H7 (cell line): ENCODE results near the gene KCNA5. TPM values are rescaled to one million over a fixed set of nuclear protein-coding genes. Genes with fewer than 3 reads are reported as not detected.

Experiments used
- DNase-seq: peaks from one replicate; pipeline ENCODE4 v3.0.0; 2012
- H3K27me3 ChIP-seq: 2 replicates; pipeline ENCODE4 v1.6.0; 2011; ENCODE audit warnings: mild to moderate bottlenecking, low read length; ENCODE audit not compliant: control insufficient read depth, insufficient read depth
- H3K36me3 ChIP-seq: replicated peaks from 2 replicates; pipeline ENCODE4 v1.5.1; 2011; ENCODE audit warnings: low read length; ENCODE audit not compliant: control insufficient read depth, insufficient read depth
- H3K4me3 ChIP-seq: 2 replicates; pipeline ENCODE4 v1.5.1; 2011; ENCODE audit warnings: low read depth, mild to moderate bottlenecking, control low read depth, low read length, moderate library complexity; ENCODE audit not compliant: insufficient read depth
- total RNA-seq: library from RNA; depleted of rRNA; stranded (reverse); fragments of >200 nt; shearing (Covaris generic); gene quantifications from 2 replicates; pipeline ENCODE4 v1.2.3, GENCODE V29; 2014; rRNA removed

The KCNA5 gene
- total RNA-seq, result 0.85 and 1.7 TPM in 2 replicates

DNA sequence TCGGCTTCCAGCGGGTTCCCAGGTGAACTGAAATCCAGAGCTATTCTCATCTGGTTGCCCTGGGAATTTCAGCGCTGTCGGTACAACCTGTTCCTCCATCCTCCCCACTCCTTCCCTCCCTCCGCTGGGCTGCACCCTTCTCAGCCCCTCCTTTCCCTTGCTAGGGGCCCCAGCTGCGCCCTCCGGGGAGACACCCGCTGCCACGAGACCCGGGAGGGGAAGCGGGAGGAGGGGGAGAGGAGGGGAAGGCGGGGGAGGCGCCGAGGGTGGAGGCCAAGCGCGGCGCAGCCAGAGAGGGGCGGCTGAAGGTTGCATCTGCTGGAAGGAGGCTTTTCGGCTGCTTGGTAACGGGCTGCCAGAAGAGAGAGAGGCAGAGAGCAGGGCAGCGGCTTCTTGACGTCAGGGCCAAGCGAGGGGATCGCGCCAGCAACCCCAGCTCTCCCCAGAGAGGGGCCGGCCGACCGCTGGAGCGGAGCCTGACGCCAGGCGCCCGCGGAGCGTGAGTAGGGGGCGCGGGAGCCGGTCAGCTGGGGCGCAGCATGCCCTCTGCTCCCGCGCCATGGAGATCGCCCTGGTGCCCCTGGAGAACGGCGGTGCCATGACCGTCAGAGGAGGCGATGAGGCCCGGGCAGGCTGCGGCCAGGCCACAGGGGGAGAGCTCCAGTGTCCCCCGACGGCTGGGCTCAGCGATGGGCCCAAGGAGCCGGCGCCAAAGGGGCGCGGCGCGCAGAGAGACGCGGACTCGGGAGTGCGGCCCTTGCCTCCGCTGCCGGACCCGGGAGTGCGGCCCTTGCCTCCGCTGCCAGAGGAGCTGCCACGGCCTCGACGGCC is at the start of gene KCNA5:
Gene KCNA5 (plus strand): TSS at position 291 of the 831 bp plus-strand sequence. CDS start 269 bp downstream, at position 560.
- Histone ChIP-seq H3K27me3 (peaks cover 50% of the 10 kb centered on the region), H3K36me3 (no peaks in the 10 kb centered on the region), H3K4me3 (peak within 1 kb of the TSS; percentile 50)
- peak; percentile 87 for DNase-seq

DNA sequence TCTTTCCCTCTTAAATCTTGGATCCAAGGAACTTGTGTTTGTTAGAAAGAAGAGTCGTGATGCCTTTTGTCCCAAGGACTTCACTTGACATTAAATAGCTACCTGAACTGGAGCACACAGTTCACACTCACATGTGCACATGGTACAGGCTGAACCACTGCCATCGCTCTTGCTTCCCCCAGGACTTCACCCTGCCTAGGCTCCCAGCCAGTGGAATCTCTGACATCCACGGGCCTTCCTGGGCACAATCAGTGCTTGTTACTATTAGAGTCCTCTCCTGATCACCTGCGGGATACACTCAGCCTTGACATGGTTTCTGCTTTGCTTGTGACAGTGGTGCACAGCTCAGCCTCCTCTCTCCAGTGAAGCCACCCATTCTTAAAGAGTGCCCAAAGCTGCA is 49.1 kb upstream of the KCNA5 start:
- peaks cover 1% of the 10 kb centered on the region; the same call in 1 of the 2 replicates for H3K27me3 ChIP-seq
- H3K36me3 ChIP-seq, result no peaks in the 10 kb centered on the region
- H3K4me3 ChIP-seq, result no peak overlapping the region
- DNase-seq, result no peak

DNA sequence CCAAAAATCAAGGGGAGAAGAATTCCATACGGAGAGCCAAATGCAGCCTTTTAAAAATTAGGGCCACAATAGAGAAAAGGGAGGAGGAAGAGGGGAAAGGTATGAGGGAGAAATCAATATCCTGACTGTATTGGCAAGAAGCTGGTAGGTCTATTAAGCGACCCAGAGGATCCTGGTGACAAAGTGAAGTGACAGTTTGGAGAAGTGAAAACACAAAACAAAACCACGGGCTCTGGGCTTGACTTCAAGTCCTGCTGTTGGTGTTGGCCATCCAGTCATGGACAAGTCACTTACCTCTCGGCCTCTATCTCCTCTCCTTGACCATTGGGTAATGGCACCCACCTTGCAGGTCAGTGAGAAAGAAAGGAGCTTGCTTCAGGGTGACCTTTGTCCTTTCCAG is 47.0 kb upstream of the KCNA5 start:
- H3K27me3 ChIP-seq, result peaks cover 1% of the 10 kb centered on the region; the same call in 1 of the 2 replicates
- H3K4me3 ChIP-seq, result no peak overlapping the region
- no peaks in the 10 kb centered on the region for H3K36me3 ChIP-seq
- DNase-seq, result no peak

DNA sequence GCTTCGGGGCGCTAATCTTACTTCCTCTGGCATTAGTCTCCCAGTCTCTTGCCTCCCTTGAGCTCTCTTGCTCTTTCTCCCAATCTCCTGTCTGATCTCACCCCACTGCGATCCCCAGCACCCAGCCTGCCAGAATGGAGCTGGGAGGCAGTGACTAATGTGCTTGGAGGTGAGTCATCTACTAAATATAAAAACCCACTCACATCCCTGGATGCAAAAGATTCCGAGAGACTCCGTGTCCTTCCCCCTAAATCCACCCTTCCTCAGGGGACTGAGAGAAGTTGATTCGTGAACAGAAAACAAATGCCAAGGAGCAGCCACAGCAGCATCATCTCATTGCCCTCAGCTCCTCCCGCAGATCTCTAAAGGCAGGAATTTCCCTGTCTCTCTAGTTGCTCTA is 45.7 kb upstream of the KCNA5 start:
- no peaks in the 10 kb centered on the region for H3K36me3 ChIP-seq
- no peak overlapping the region for H3K4me3 ChIP-seq
- peaks cover 1% of the 10 kb centered on the region; the same call in 1 of the 2 replicates for H3K27me3 ChIP-seq
- DNase-seq, result no peak

DNA sequence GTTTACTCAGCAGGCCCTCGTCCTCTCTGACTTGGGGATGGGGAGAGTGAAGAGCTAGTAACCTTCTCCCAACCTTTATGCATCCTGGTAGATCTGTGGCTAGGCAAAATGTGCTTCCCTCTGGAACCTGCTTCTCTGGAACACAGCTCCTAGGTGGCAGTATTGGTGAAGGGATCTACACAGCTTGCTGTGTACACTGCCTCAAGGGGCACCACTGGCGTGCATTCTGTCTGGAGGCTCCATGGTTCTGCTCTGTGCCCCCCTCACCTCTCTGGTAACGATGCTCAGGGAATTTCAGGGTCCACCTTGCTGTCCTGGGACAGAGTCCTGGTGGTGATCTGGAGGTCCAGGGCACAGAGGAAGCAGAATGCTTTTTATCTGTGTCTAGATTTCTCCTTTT is 43.5 kb upstream of the KCNA5 start:
- DNase-seq, result no peak
- Histone ChIP-seq H3K36me3 (no peaks in the 10 kb centered on the region), H3K27me3 (peaks cover 1% of the 10 kb centered on the region; the same call in 1 of the 2 replicates), H3K4me3 (no peak overlapping the region)

DNA sequence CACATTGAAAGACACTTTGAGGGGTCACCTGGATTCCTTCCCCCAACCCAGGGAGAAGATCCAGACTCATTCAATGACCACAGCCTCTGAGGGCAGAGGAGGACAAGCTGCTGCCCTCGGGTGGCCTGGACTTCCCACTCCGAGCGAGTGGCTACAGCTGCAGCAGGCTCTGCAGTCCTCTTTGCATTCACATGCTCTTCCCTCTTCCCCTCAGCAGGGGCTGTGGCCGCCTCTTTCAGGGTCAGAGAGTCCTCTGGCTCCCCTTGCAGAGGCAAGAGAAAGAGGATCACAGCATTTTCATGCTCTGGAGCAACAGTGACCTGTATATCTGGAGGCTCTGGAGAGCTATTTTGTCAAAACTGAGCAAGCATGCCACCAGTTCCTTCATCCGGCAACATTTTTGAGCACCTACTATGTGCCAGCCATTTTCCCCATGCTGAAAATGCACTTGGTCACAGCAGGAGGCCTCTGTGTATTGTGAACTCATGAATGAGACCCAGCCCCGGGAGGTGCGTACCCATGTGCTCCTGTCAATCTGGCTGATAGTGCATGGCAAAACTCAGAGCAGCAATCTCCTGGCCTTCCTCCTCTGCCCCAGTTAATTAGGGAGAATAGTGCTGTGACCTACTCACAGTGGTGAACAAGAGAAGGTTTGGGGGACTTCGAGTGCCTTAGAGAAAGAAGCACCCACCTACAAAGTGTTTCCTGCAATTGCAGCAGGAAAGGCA is 42.9 kb upstream of the KCNA5 start:
- Histone ChIP-seq H3K4me3 (no peak overlapping the region), H3K36me3 (no peaks in the 10 kb centered on the region), H3K27me3 (peaks cover 1% of the 10 kb centered on the region; the same call in 1 of the 2 replicates)
- no peak for DNase-seq

DNA sequence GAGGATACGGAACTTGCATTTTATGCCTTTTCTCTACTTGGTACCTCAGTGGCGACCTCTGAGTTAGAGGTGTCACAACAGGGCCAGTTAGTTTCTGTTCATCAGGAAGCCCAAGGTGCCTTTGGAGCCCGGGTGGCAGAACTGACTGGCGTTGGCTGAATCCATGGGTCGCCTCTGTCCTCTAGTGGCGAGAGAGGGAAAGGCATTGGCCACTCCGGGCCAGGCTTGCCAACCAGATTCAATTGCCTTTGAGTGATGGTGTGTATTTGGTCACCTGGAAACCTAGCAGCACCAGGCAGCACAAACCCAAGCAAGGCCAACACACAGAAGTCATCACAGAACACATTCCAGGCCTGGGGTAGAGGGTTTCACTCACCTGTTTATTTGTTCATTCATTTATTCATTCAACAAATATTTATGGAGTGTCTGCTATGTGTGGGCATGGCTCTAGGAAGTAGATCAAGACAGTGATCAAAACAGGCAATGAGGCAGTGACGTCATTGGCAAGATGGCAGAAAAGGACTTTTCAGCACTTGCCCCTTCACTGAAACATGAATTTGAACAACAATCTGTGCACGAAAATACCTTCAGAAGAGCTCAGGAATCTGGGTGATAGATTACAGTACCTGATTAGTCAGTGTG is 40.5 kb upstream of the KCNA5 start:
- no peak overlapping the region for H3K4me3 ChIP-seq
- H3K27me3 ChIP-seq, result no peaks in the 10 kb centered on the region; the same call in 1 of the 2 replicates
- H3K36me3 ChIP-seq, result no peaks in the 10 kb centered on the region
- DNase-seq, result peak; percentile 83

DNA sequence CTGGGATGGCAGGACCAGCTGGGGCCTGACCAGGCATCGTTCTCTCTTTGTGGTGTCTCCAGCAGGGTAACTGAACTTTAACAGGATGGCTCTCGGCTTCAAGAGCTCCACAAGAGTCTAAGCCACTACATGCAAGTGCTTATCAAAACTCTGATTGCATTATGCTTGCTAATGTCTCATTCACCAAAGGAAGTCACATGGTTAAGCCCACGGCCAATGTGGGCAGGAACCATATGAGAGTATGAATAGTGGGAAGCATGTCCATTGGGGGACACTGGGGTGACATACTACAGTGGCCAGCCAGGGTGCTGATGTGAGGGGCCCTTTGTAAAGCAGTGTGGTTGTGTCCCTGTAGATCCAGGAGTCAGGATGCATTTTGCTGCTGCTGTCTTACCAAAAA is 35.0 kb upstream of the KCNA5 start:
- Histone ChIP-seq H3K27me3 (no peaks in the 10 kb centered on the region), H3K36me3 (no peaks in the 10 kb centered on the region), H3K4me3 (no peak overlapping the region)
- DNase-seq, result no peak

DNA sequence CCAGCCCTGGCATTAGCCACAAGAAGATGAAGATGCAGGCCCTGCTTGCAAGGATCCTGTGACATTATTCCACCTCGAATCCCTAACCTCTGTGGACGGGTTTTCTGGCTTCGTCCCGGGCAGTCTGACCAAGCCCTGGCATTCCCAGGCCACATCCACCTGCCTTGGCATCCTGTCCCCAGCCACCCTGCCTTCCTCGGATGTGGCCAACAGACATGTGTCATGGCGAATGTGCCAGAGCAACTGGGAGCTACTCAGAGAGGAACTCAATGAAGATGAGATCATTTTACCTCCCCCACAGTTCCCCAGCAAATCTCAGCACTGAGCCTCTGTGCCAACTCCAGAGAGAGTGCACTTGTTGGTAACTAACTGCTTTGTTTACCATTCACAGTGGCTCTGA is 33.5 kb upstream of the KCNA5 start:
- no peak overlapping the region for H3K4me3 ChIP-seq
- H3K27me3 ChIP-seq, result no peaks in the 10 kb centered on the region
- no peaks in the 10 kb centered on the region for H3K36me3 ChIP-seq
- no peak for DNase-seq

DNA sequence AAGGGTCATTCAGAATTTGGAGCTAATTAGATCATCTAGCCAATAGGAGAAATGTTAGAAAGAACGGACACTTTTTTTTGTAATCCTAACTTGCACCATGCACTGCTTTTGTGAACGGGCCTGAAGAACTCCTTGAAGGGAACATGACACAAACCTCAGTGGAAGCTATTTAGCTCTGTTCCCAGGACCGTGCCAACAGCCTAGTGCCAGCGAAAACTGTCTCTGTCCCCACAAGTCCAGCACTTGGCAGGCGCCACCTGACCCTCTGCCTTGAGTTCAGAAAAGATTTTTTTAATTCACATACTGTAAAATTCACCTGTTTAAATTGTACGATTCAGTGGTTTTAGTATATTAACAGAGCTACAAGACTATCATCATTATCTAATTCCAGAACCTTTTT is 31.3 kb upstream of the KCNA5 start:
- DNase-seq, result no peak

DNA sequence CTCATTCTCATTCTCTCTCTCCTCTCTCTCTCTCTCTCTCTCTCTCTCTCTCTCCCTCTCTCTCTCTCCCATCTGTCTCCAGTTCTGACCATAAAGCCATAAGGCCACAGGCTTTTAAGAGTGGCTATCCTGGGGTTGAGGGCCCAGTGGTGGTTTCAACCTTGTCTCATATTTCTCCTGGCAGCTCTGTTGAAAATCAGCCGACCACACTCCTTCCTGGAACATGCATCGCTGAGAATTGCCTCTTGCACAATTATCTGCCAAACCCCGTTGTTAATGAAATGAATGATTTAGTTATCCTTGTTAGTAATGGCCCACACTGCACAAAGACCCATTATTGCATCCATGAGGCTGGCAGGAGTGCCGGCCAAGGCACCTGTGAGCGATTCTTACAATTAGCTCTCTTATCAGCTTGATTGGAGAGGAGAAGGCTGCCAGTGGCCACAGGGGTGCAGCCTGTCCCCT is 30.4 kb upstream of the KCNA5 start:
- H3K27me3 ChIP-seq, result no peaks in the 10 kb centered on the region
- no peaks in the 10 kb centered on the region for H3K36me3 ChIP-seq
- DNase-seq, result no peak
- H3K4me3 ChIP-seq, result no peak overlapping the region

More for the DNA sequence above, 31.3 kb upstream of the KCNA5 start:
- H3K36me3 ChIP-seq, result no peaks in the 10 kb centered on the region
- no peak overlapping the region for H3K4me3 ChIP-seq
- no peaks in the 10 kb centered on the region for H3K27me3 ChIP-seq

DNA sequence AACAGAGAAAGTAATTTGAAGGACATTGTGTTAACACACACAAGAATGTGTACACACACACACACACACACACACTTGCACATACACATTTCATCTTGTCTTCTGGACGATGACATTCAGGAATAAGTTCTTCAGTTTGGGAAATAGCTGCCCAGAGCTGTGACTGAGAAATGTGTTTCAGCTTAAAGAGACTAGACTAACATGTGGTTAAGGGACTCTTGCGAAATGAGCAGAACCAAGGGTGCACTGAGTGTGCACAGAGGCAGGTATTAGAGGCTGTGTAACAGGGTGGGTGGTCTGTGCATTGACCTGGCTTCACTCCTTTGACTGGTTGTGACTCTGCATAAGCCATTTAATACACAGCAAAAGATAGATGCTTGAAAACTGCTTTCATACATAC is 29.4 kb upstream of the KCNA5 start:
- DNase-seq, result no peak
- Histone ChIP-seq H3K27me3 (no peaks in the 10 kb centered on the region), H3K36me3 (no peaks in the 10 kb centered on the region), H3K4me3 (no peak overlapping the region)

DNA sequence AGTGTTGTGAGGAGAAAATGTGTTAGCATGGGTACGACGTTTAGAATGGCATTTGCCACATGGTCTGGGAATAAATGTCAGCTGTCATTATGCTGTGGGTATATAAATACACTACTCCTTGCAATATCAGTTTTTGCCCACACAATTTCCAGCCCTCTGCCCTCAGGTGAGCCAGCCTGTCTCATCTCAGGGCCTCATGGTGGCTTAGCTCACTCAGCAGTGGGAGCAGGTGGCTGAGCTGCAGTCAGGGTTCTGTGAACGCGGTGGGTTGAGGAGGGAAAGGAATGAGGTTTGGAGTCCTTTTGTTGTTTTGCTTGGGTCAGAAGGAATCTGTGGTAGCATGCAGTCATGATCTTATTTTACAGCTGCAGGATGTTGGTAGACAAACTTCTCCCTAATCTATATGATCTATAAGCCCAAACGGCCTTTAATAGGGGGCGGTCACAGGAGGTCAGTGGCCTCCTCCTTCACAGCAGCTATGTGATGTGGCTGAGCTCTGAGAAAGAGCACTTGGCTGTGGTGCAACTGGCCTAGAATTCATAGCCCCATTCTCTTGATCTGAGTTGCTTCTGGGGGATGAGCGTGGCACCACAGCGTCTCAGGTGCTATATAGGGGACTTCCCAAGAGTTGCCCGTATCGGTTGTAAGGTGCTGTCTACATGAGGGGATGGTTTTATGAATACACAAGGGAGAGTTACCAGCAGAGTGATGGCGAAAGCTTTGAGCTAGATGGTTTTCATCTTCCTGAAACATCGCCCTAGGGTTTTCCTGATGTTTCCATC is 27.8 kb upstream of the KCNA5 start:
- Histone ChIP-seq H3K36me3 (no peaks in the 10 kb centered on the region), H3K27me3 (no peaks in the 10 kb centered on the region), H3K4me3 (no peak overlapping the region)
- DNase-seq, result no peak

DNA sequence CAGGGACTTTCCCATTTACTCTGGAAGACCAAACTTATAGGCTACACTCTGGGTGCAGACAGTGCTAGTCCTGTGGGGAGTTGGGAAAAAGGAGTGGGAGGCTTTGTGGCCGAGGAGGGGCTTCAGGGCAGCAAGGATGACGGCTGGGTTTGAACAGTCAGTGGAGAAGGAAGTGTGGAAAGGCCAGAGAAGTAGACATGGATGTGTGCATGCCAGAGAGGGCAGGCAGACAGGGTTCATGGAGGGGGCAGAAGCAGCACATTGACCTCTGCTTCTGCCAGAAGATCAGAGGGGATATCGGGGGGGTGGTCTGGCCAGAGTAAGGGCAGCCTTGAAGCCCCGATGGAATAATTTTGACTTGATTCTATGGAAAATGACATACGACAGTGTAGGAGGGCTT is 27.2 kb upstream of the KCNA5 start:
- H3K36me3 ChIP-seq, result no peaks in the 10 kb centered on the region
- no peak for DNase-seq
- no peak overlapping the region for H3K4me3 ChIP-seq
- H3K27me3 ChIP-seq, result no peaks in the 10 kb centered on the region
